Peyer's patch (tissue), 4 donors: Measurements from ENCODE around the gene EFHC1. TPM values are rescaled to one million over a fixed set of nuclear protein-coding genes. Genes with fewer than 3 reads are reported as not detected.

Experiments
- DNase-seq, 3 donors: peaks; one replicate each; pipeline ENCODE4 v3.0.0-alpha.2; 2017 to 2019
- H3K27ac ChIP-seq, 4 donors: fragments of 200-600 bp; sonication (generic); one replicate each; pipeline ENCODE4 v1.5.1; 2016 to 2019
- H3K27me3 ChIP-seq, 2 donors: fragments of 200-600 bp; sonication (generic); one replicate each; pipeline ENCODE4 v1.5.1; 2019
- H3K36me3 ChIP-seq, 3 donors: fragments of 200-600 bp; sonication (generic); one replicate each; pipeline ENCODE4 v1.5.1; 2016 to 2019
- H3K4me1 ChIP-seq, 4 donors: fragments of 200-600 bp; sonication (generic); one replicate each; pipeline ENCODE4 v1.5.1; 2016 to 2019
- H3K4me3 ChIP-seq, 4 donors: fragments of 200-600 bp; sonication (generic); 1 replicate in 3 of 4; 2 replicates in 1 of 4; pipeline ENCODE4 v1.5.1; 2016 to 2019; ENCODE audit warnings: mild to moderate bottlenecking in 1 of 4
- H3K9me3 ChIP-seq, 4 donors: fragments of 200-600 bp; sonication (generic); one replicate each; pipeline ENCODE4 v1.5.1; 2016 to 2019; ENCODE audit warnings: mild to moderate bottlenecking in 1 of 4
- CTCF ChIP-seq, 6 experiments: fragments of 450-650 bp in 4 of 6; fragments of 200-600 bp in 2 of 6; sonication (generic) in 1 of 6; IDR thresholded peaks; one replicate each; pipeline ENCODE4 v1.5.1; 2017 to 2019; ENCODE audit warnings: antibody characterized with exemption in 6 of 6, mild to moderate bottlenecking in 3 of 6, moderate library complexity in 1 of 6
- POLR2A ChIP-seq, 2 donors: fragments of 450-650 bp; IDR thresholded peaks; one replicate each; pipeline ENCODE4 v1.5.1; 2017; ENCODE audit warnings: antibody characterized with exemption in 2 of 2, mild to moderate bottlenecking in 2 of 2, moderate library complexity in 2 of 2
- total RNA-seq, 4 donors: library from RNA; depleted of rRNA; stranded (reverse); fragments of >200 nt; gene quantifications; one replicate each; pipeline ENCODE4 v1.1.0, GENCODE V29; 2016

The EFHC1 gene
- total RNA-seq, 4 donors from 2014 or later: 20.0 to 40.4 (median 22.7) TPM

- DNase-seq: no peak
- Histone ChIP-seq H3K9me3 (no peaks in the 10 kb centered on the region), H3K27me3 (no peaks in the 10 kb centered on the region), H3K27ac (no peak overlapping the region), H3K36me3 (no peaks in the 10 kb centered on the region), H3K4me1 (peaks cover 0 to 7% (median 0%) of the 10 kb centered on the region in 4 donors), H3K4me3 (no peak overlapping the region)
- TF ChIP-seq POLR2A (IDR thresholded peaks at IDR 0.05): no peak
- TF ChIP-seq CTCF (IDR thresholded peaks at IDR 0.05): peak; percentile 63 to 93 (median 88)
Measured at GRCh38 chr6:52416629-52417151, 3.5 kb upstream of the EFHC1 start.

- H3K27me3 ChIP-seq: no peaks in the 10 kb centered on the region
- H3K9me3 ChIP-seq: no peaks in the 10 kb centered on the region
- no peak overlapping the region for H3K4me3 ChIP-seq
- no peak for TF ChIP-seq CTCF (IDR thresholded peaks at IDR 0.05)
- TF ChIP-seq POLR2A (IDR thresholded peaks at IDR 0.05): no peak
- H3K4me1 ChIP-seq: peaks cover 0 to 7% (median 0%) of the 10 kb centered on the region in 4 donors
- DNase-seq: no peak
- no peaks in the 10 kb centered on the region for H3K36me3 ChIP-seq
- no peak overlapping the region for H3K27ac ChIP-seq
Measured at GRCh38 chr6:52417675-52418111, 2.4 kb upstream of the EFHC1 start.

- H3K36me3 ChIP-seq: no peaks in the 10 kb centered on the region
- DNase-seq: no peak
- H3K4me1 ChIP-seq: peaks cover 0 to 7% (median 0%) of the 10 kb centered on the region in 4 donors
- H3K27ac ChIP-seq: no peak overlapping the region
- no peaks in the 10 kb centered on the region for H3K27me3 ChIP-seq
- H3K4me3 ChIP-seq: no peak overlapping the region
- TF ChIP-seq POLR2A (IDR thresholded peaks at IDR 0.05) (no peak), CTCF (IDR thresholded peaks at IDR 0.05) (no peak)
- H3K9me3 ChIP-seq: no peaks in the 10 kb centered on the region
Measured at GRCh38 chr6:52418606-52419005, 1.5 kb upstream of the EFHC1 start.

- H3K4me1 ChIP-seq: peaks cover 0 to 7% (median 0%) of the 10 kb centered on the region in 4 donors
- no peaks in the 10 kb centered on the region for H3K27me3 ChIP-seq
- peak overlapping the region; percentile 64 to 86 (median 70) for H3K4me3 ChIP-seq
- no peaks in the 10 kb centered on the region for H3K9me3 ChIP-seq
- DNase-seq: peak in 1 of 3 donors; percentile 58
- H3K27ac ChIP-seq: peak overlapping the region; percentile 82 to 86 (median 84)
- TF ChIP-seq CTCF (IDR thresholded peaks at IDR 0.05): no peak
- no peak for TF ChIP-seq POLR2A (IDR thresholded peaks at IDR 0.05)
- no peaks in the 10 kb centered on the region for H3K36me3 ChIP-seq
Measured at GRCh38 chr6:52420668-52421358, 671 bp downstream of the EFHC1 start.

- Histone ChIP-seq H3K4me1 (peaks cover 0 to 7% (median 0%) of the 10 kb centered on the region in 4 donors), H3K27ac (no peak overlapping the region), H3K27me3 (no peaks in the 10 kb centered on the region), H3K4me3 (no peak overlapping the region), H3K9me3 (no peaks in the 10 kb centered on the region), H3K36me3 (no peaks in the 10 kb centered on the region)
- TF ChIP-seq CTCF (IDR thresholded peaks at IDR 0.05): no peak
- no peak for TF ChIP-seq POLR2A (IDR thresholded peaks at IDR 0.05)
- no peak for DNase-seq
Measured at GRCh38 chr6:52422156-52422555, 2.0 kb downstream of the EFHC1 start.
